ENCODE data around the gene TBX10. TPM values are rescaled to one million over a fixed set of nuclear protein-coding genes. Genes with fewer than 3 reads are reported as not detected.

TBX10 gene
- total and polyA plus RNA-seq, 2 donors (not counting 3 experiments of a cell fraction or from before 2014, with no cell fraction given) = not detected

- CTCF ChIA-PET = interaction anchor here (0.8 kb wide), 1 partner anchor 19 kb away, joined by 3 read pairs; no protein-coding TSS in a partner anchor
- Histone ChIP-seq H3K79me2 (ENCODE audit: control insufficient read depth, insufficient read depth, low read length) (no peaks in the 10 kb centered on the region), H3K4me2 (ENCODE audit: insufficient read depth, low read length) (no peak overlapping the region), H3K4me3 (replicated peaks in 1 of 3; ENCODE audit: insufficient read depth in 1 of 3, low read depth in 1 of 3, low read length in 3 of 3) (no peak overlapping the region), H3K4me1 (ENCODE audit: control insufficient read depth, extremely low read depth, insufficient read depth, low read length) (no peaks in the 10 kb centered on the region), H3K9ac (replicated peaks; ENCODE audit: extremely low read depth, insufficient read depth, low read length) (no peak overlapping the region), H2AFZ (ENCODE audit: low read depth, low read length) (no peak overlapping the region), H3K36me3 (ENCODE audit: control insufficient read depth in 2 of 2, extremely low read depth in 1 of 2, insufficient read depth in 2 of 2, low read length in 2 of 2) (no peaks in the 10 kb centered on the region), H3K27me3 (ENCODE audit: control insufficient read depth in 2 of 2, insufficient read depth in 2 of 2, low read length in 2 of 2) (no peaks in the 10 kb centered on the region), H3K9me1 (replicated peaks; ENCODE audit: control insufficient read depth, extremely low read depth, insufficient read depth, low read length) (no peaks in the 10 kb centered on the region), H3K27ac (ENCODE audit: insufficient read depth, low read depth, low read length) (no peak overlapping the region), H4K20me1 (replicated peaks; ENCODE audit: control insufficient read depth, extremely low read depth, insufficient read depth, low read length) (no peaks in the 10 kb centered on the region), H3K9me3 (replicated peaks; ENCODE audit: control insufficient read depth, insufficient read depth, low read length) (no peaks in the 10 kb centered on the region)
- dilution Hi-C loops (cut with MboI; ENCODE audit: extremely low pct_ligation_motif_present, low sequenced_read_pairs) (no loop called here), intact Hi-C loops (cut with micrococcal nuclease) (no loop called here)
- no TSS peak for BruUV-seq (replicated peaks)
- FAIRE-seq (no peak), DNase-seq (ENCODE audit: low read depth, low spot score) (no peak)
- POLR2A ChIA-PET = no interaction called here
- no peak for TF ChIP-seq JUN (IDR thresholded peaks at IDR 0.05; ENCODE audit: borderline replicate concordance, insufficient read depth, insufficient read length, low read depth)
- TF ChIP-seq POLR2A (IDR thresholded peaks at IDR 0.05; ENCODE audit: low read depth, low read length) = no peak
- TF ChIP-seq CTCF (IDR thresholded peaks at IDR 0.05; ENCODE audit: extremely low read depth in 1 of 2, insufficient read depth in 1 of 2, low read depth in 1 of 2, low read length in 2 of 2) = no peak
- no peak for TF ChIP-seq MAX (IDR thresholded peaks at IDR 0.05; ENCODE audit: insufficient read depth, insufficient read length)
- no peak for TF ChIP-seq GATA2 (IDR thresholded peaks at IDR 0.05; ENCODE audit: insufficient read depth, insufficient read length, low read depth, low read length)
- no peak for TF ChIP-seq FOS (IDR thresholded peaks at IDR 0.05; ENCODE audit: borderline replicate concordance, insufficient read depth, low read length)
- TF ChIP-seq MYC (IDR thresholded peaks at IDR 0.05; ENCODE audit: low read depth, low read length) = no peak
- no peak for TF ChIP-seq POLR2AphosphoS5 (IDR thresholded peaks at IDR 0.05; ENCODE audit: insufficient read depth, low read depth, low read length)
- no peak for TF ChIP-seq EZH2 (IDR thresholded peaks at IDR 0.05; ENCODE audit: borderline replicate concordance, low read depth, low read length, severe bottlenecking)
Measured at GRCh38 chr11:67666303-67666645, 26.7 kb upstream of the TBX10 start.
